GM20431 (cell line): ENCODE measurements around the gene TACC2.

Experiments used
- in situ Hi-C: fragments of 300-500 bp; cut with MseI, MboI; formaldehyde crosslinking; loops from one replicate; pipeline ENCODE4 v1.15.0; 2020; ENCODE audit warnings: low sequenced_read_pairs; ENCODE audit not compliant: unreplicated experiment

The TACC2 gene

DNA sequence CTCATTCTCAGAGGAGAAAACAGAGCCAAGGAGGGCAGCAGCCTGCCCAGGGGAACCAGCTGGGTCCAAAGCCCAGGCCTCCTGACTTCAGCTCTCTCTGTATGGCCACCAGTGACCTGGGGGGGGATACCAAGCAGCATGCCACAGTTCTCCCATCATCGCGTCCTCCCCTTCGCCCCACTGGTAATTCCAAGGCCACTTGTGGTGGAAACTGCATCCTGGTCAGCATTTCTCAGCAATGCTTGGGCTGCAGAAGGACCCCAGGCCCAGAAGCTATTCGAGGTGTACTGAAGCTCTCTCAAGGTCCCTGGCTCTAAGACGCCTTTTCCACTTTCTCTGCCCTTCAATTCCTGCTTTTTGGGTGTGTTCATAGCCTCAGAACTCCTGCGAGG, 309.2 kb downstream of the TACC2 start:
- in situ Hi-C loops, result no loop called here

DNA sequence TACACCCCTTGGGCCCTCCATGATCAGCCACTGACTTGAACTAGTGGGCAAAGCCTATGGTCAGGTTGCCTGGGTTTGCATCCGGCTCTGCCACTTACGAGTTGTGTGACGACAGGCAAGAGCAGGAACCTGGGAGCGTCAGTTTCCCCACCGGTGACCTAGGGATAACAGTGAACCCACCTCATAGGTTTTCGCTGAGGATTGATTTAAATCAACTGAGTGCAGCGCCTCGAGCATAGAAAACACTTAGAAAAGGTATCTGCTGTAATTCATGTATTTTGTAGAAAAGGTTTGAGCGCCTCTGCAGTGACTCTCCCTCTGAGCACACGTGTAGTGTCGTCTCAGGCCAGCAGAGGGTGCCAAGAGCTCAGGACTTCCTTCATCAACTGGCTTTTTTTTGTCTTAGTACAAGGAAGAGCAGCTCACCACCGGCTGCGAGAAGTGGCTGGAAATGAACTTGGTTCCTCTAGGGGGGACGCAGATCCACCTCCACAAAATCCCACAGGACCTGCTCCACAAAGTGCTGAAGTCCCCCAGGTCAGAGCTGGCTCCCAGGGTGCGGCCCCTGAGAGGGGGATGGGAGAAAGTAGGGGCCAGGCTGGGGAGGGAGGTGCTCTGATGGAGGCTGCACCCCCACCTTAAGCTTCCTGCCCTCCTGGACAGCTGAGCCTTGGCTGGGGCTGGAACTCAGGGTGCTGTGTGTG, 309.8 kb downstream of the TACC2 start:
- in situ Hi-C loops, result no loop called here

DNA sequence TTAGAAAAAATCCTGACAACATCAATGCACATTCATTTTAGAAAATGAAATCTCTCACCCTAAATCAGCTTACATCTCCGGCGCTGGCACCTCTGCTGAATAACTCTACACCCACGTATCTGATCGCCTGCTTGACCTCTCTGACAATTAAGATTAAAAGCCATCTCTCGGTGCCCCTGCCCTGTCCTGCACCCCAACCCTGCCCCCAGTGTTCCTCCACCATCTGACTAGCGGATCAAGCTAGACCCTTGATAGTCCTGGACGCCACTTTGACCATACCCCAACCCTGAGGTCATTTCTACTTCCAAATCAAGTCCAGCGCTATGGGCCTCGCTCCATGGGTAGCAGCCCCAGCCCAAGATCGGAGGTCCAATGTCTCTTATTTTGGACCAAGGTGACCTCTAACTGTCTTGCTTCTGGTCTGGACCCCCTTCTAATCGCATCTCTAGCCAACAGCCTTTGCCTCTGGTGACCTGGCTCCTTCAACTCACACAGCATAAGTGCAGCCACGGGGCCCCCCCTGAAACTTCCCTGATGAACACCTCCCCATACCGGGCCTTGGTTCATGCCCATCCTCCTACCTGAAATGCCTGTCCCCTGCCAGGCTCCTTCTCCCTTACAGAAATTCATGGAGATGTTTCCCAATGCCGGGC, 310.6 kb downstream of the TACC2 start:
- in situ Hi-C loops, result no loop called here

DNA sequence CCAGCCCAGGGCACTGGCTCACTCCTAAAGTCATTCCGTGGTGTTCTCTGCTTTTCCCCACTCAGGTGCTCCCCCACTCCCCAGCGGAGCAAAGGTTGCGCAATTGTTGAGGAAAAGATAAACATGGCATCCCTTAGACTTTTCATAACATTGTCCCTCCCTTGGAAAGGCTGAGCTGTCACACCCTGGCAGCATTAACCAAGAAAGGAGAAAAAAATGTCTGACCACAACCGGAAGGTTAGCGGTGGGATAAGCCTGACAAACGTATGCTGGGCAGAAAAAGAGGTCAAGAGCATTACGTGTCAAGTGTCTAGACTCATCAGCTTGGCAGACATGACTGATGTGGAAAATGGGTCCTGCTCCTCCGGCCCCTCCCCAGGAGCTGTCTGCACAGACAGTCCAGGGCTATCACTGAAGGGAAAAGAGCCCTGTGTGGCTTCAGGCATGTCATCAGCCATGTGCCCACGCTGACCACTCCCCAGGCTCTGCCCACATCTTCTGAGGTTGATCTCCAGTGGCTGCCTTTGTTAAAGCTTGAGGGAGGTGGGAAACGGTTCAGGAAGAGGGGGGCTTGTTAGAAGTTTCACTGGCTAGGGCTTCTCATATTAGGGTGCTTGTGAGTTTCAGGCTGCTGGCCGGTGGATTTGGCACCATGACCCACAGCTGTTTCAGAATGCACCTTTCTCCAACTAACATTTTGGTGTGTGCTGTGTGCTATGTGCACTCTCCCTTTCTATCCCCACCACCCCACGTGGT, 312.3 kb downstream of the TACC2 start:
- in situ Hi-C loops, result no loop called here

DNA sequence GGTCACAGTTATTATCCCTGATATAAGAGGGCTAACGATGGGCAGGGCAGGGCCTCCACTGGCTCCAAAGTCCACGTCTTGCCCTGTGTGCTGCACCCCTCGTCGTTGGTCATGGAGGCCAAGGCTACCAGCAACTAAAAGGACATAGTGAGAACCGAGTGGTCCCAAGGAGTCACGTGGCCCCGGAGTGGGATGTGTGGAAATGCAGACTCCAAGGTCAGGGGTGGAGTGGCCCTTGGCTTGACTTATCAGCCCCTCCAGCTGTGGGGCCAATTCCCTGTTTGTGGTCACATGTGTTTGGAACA, 312.8 kb downstream of the TACC2 start:
- in situ Hi-C loops, result no loop called here

DNA sequence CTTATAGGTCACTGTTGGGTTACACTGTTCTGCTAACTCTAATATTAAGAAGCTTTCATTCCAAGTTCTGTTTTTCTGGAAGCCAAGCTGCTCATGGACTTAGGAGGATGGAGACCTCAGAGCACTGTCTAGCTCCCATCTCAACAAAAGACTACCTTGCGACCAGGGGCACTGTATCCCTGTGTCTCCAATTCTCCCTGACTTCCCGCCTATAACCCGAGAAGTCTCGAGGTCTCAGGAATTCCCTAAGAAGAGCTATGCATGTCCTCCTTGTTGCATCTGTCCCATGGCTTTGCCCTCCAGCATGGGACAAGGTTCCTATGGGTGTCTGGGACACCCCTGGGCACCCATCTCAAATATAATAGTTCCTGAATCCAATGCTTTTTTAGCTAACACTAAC, 313.4 kb downstream of the TACC2 start:
- in situ Hi-C loops, result no loop called here

DNA sequence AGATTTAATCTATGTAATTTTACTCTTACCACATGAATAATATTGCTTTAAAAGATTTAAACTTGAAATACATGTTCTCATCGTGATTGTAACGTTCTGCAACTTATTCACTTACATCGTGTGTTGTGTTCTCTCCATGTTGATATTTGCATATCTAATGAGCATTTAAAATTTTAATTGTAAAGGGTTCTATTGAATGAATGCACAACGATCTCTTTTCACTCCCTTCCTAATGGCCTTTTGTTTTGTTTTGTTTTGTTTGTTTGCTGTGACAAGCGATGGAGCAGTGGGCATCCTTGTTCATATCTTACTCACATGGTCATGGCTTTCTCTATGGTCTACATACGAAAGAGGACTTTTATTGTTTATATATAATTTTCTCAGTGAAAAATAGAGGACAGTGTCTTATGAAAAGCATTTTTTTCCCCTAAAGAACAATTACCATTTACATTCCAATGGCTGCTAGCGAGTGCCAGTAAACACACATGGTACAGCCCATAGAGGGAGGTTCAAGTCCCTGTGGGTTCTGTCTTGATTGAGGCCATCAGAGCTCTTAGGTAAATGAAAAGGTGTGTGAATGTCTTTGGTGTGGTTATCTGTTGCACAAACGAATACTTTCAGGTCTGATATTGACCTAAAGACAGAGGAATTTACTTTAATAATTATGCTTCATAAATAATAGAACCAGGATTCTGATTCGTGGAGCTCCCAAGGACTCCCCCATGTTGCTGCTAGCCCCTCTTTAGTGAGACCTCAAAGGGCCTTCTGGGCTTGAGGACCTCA, 314.5 kb downstream of the TACC2 start:
- in situ Hi-C loops, result no loop called here
